HepG2 (cell line): ENCODE results near the gene OS9. TPM values are rescaled to one million over a fixed set of nuclear protein-coding genes. Genes with fewer than 3 reads are reported as not detected.

Experiments
- ARID5B ChIP-seq: IDR thresholded peaks from 2 replicates; pipeline ENCODE4 v1.4.0; 2020; ENCODE audit warnings: mild to moderate bottlenecking, missing genetic modification reagents
- BCL6 ChIP-seq: IDR thresholded peaks from 2 replicates; pipeline ENCODE4 v1.6.1; 2016; ENCODE audit warnings: missing genetic modification reagents, missing compliant biosample characterization
- CCDC6 ChIP-seq: sonication (generic); formaldehyde crosslinking; IDR thresholded peaks from 2 replicates; pipeline ENCODE4 v1.8.1; 2022; ENCODE audit warnings: mild to moderate bottlenecking, missing genetic modification reagents, moderate library complexity
- CENPBD1 ChIP-seq: sonication (generic); formaldehyde crosslinking; IDR thresholded peaks from 2 replicates; pipeline ENCODE4 v1.8.0; 2022; ENCODE audit warnings: missing genetic modification reagents, low read depth, mild to moderate bottlenecking, borderline replicate concordance
- ERF ChIP-seq: IDR thresholded peaks from 2 replicates; pipeline ENCODE4 v1.6.1; 2018; ENCODE audit warnings: missing biosample characterization, missing genetic modification reagents
- FOSL1 ChIP-seq: sonication (generic); formaldehyde crosslinking; IDR thresholded peaks from 2 replicates; pipeline ENCODE4 v1.9.0; 2021; ENCODE audit warnings: missing genetic modification reagents, borderline replicate concordance
- GATA4 ChIP-seq: sonication (generic); IDR thresholded peaks from 2 replicates; pipeline ENCODE4 v1.6.1; 2016; ENCODE audit warnings: antibody characterized with exemption, low read depth, borderline replicate concordance
- GLMP ChIP-seq: sonication (generic); formaldehyde crosslinking; IDR thresholded peaks from 2 replicates; pipeline ENCODE4 v1.9.0; 2021; ENCODE audit warnings: missing genetic modification reagents, mild to moderate bottlenecking, borderline replicate concordance
- HDAC1 ChIP-seq: sonication (generic); formaldehyde crosslinking; IDR thresholded peaks from 2 replicates; pipeline ENCODE4 v1.5.1; 2020; ENCODE audit warnings: mild to moderate bottlenecking, missing genetic modification reagents
- HMG20A ChIP-seq: IDR thresholded peaks from 2 replicates; pipeline ENCODE4 v1.6.1; 2016; ENCODE audit warnings: borderline replicate concordance
- KDM1A ChIP-seq: IDR thresholded peaks from 2 replicates; pipeline ENCODE4 v1.6.1; 2016; ENCODE audit warnings: missing compliant biosample characterization
- LBX2 ChIP-seq: sonication (generic); formaldehyde crosslinking; IDR thresholded peaks from 2 replicates; pipeline ENCODE4 v1.5.0; 2020; ENCODE audit warnings: missing genetic modification reagents, mild to moderate bottlenecking, borderline replicate concordance
- NBN ChIP-seq: fragments of 450-650 bp; conservative IDR thresholded peaks from 2 replicates; pipeline ENCODE4 v1.6.1; 2017
- PHF5A ChIP-seq: IDR thresholded peaks from one replicate; pipeline ENCODE4 v1.6.1; 2018; ENCODE audit warnings: low read depth, missing genetic modification reagents; ENCODE audit not compliant: unreplicated experiment
- ZFP37 ChIP-seq: sonication (generic); formaldehyde crosslinking; IDR thresholded peaks from 2 replicates; pipeline ENCODE4 v1.4.0; 2020; ENCODE audit warnings: missing genetic modification reagents, borderline replicate concordance
- ZFY ChIP-seq: sonication (generic); formaldehyde crosslinking; IDR thresholded peaks from 2 replicates; pipeline ENCODE4 v1.4.0; 2020; ENCODE audit warnings: missing genetic modification reagents
- ZMYM4 ChIP-seq: sonication (generic); formaldehyde crosslinking; IDR thresholded peaks from 2 replicates; pipeline ENCODE4 v1.8.1; 2023; ENCODE audit warnings: mild to moderate bottlenecking, missing genetic modification reagents
- ZNF121 ChIP-seq: sonication (generic); formaldehyde crosslinking; IDR thresholded peaks from 2 replicates; pipeline ENCODE4 v1.5.0; 2020; ENCODE audit warnings: mild to moderate bottlenecking, missing genetic modification reagents
- ZNF614 ChIP-seq: IDR thresholded peaks from 2 replicates; pipeline ENCODE4 v1.6.1; 2018; ENCODE audit warnings: missing biosample characterization, missing genetic modification reagents, inconsistent platforms, borderline replicate concordance
- ZSCAN30 ChIP-seq: sonication (generic); formaldehyde crosslinking; IDR thresholded peaks from 2 replicates; pipeline ENCODE4 v1.5.0; 2020; ENCODE audit warnings: mild to moderate bottlenecking, missing genetic modification reagents
- ZXDC ChIP-seq: sonication (generic); formaldehyde crosslinking; IDR thresholded peaks from 2 replicates; pipeline ENCODE4 v1.5.0; 2020; ENCODE audit warnings: mild to moderate bottlenecking, missing genetic modification reagents
- polyA plus RNA-seq, 8 experiments: library from polyadenylated mRNA; depleted of rRNA in 3 of 8; stranded (reverse) in 7 of 8; unstranded in 1 of 8; fragments of >200 nt; fragmentation: Illumina TruSeq in 4 of 8; extraction: Trizol in 4 of 8; gene quantifications; 2 replicates each; pipeline versions ENCODE4 v1.2.1 to v1.2.3, GENCODE V29; 2011 to 2016; ENCODE audit warnings: low read depth in 4 of 8, missing spikeins in 1 of 8, mixed read lengths in 1 of 8; ENCODE audit not compliant: insufficient read depth in 1 of 8
- total RNA-seq, 5 experiments: library from RNA; depleted of rRNA; stranded (reverse); fragments of >200 nt; fragmentation: Illumina TruSeq; extraction: Trizol; gene quantifications; 2 replicates each; pipeline ENCODE4 v1.2.3, GENCODE V29; 2016; ENCODE audit warnings: low read depth in 1 of 5

The OS9 gene
- total and polyA plus RNA-seq, 2 of the 13 experiments (the other 11 are each of a cell fraction or from before 2014, with no cell fraction given) = 156 to 206 TPM

GRCh38 chr12:57751788-57752667 lies 58.1 kb downstream of the OS9 start, which contains the start of gene CDK4 (continued):
- peak; percentile 84 for TF ChIP-seq ARID5B (CRISPR knock-in tag)
- TF ChIP-seq BCL6 = peak; percentile 45; the same call in 1 of the 2 replicates
- no peak for TF ChIP-seq ZXDC (CRISPR knock-in tag)
- peak; percentile 92 for TF ChIP-seq ERF (CRISPR knock-in tag)
- TF ChIP-seq ZFY = peak; percentile 97
- no peak; the same call in 1 of the 2 replicates for TF ChIP-seq ZFP37 (CRISPR knock-in tag)
- TF ChIP-seq GLMP = no peak
- TF ChIP-seq ZSCAN30 (CRISPR knock-in tag) = no peak
- TF ChIP-seq LBX2 = peak; percentile 5; the same call in 1 of the 2 replicates
- TF ChIP-seq ZNF121 (CRISPR knock-in tag) = no peak
- TF ChIP-seq FOSL1 (CRISPR knock-in tag) = peak; percentile 10; the same call in 1 of the 2 replicates
- peak; percentile 88; the same call in 1 of the 2 replicates for TF ChIP-seq CCDC6 (CRISPR knock-in tag)
- peak; percentile 34; the same call in 1 of the 2 replicates for TF ChIP-seq HMG20A (CRISPR knock-in tag)
- peak; percentile 27 for TF ChIP-seq PHF5A
- peak; percentile 98 for TF ChIP-seq HDAC1
- TF ChIP-seq ZNF614 (CRISPR knock-in tag) = peak; percentile 90; the same call in 1 of the 2 replicates
- TF ChIP-seq CENPBD1 (CRISPR knock-in tag) = no peak
- TF ChIP-seq ZMYM4 (CRISPR knock-in tag) = peak; percentile 91
- TF ChIP-seq KDM1A (CRISPR knock-in tag) = no peak
- TF ChIP-seq GATA4 = no peak
- no peak for TF ChIP-seq NBN
